Right kidney (tissue), 1 donor: ENCODE data around the gene SRCAP.
"Not testable (repeated sequence)": the region's sequence is repeated elsewhere in the genome, so short reads cannot be mapped to it uniquely, and the experiment has no call there.

ENCODE experiments used
- DNase-seq: peaks from one replicate; pipeline ENCODE4 v3.0.0-alpha.2; 2016

Gene SRCAP

DNA sequence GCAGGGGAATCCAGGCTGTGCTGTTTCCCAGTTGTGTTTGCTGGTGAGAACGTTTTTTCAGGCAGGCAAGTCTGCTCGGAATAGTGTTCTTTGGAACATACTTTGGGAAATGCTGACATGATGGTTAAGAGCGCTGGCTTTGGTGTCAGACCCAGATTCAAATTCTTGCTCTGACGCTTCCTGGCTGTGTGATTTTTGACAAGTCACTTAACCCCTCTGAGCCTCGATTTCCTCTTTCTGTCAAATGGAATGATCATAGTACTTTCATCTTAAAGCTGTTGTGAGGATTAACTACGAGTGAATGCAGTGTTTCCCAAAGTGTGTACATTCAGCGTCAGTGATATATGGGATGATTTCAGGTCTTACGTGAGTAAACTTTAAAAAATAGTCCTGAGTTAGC is 35.9 kb upstream of the SRCAP start:
- no peak for DNase-seq

GRCh38 chr16:30663820-30664219 is 35.2 kb upstream of the SRCAP start:
- DNase-seq = no peak

GRCh38 chr16:30664616-30665109 is 34.3 kb upstream of the SRCAP start:
- DNase-seq = no peak

DNA sequence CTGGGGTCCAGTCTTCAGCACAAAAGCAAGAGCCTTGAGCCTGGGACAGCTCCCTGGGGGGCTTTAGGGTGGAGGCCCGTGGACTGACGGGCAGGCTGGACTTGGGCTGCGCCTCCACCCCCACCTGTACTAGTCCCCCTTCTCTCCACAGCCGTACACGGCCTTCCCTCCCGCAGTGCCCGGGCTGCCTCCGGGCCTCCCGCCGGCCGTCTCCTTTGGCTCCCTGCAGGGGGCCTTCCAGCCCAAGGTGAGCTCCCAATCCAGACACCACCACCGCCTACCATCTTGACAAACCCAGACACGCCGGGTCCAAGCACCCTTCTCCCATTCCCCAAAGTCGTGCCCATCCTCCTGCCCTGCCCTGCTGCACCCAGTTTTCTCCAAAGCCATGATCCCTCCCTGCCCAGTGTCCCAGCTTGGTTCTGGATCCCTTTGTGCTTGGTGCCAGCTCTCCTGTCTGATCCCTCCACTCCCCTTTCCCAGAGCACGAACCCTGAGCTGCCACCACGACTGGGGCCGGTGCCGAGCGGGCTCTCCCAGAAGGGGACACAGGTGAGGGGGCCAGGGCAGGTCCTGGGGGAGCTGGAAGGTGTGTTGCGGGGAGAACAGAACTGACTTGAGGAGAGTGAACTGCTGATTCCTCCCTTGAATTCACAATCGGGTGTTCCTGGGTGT is 33.7 kb upstream of the SRCAP start:
- no peak for DNase-seq

- no peak for DNase-seq
Observed at GRCh38 chr16:30665830-30666190, 33.2 kb upstream of the SRCAP start.

GRCh38 chr16:30666681-30667080 is 32.3 kb upstream of the SRCAP start:
- no peak for DNase-seq

DNA sequence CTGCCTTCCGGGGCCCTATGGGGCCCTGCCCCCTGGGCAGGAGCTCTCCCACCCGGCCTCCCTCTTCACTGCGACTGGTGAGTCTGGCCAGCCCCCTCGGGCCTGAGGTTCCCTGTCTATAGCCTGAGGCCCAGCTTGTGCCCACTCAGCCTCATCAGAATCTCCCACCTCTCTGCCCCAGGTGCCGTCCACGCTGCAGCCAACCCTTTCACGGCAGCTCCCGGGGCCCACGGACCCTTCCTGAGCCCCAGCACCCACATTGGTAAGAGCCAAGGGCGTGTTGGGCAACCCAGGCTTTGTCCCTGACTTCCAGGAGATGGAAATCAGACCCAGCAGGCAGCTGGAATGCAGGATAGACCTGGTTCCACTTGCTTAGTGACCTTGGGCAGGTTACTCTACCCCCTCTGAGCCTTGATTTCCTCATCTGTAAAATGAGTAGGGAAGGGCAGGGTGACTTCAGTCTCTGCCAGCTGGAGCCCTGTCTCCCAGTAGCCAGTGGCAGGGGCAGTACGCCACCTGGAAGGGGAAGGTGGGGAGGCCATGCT is 31.5 kb upstream of the SRCAP start:
- DNase-seq = no peak

DNA sequence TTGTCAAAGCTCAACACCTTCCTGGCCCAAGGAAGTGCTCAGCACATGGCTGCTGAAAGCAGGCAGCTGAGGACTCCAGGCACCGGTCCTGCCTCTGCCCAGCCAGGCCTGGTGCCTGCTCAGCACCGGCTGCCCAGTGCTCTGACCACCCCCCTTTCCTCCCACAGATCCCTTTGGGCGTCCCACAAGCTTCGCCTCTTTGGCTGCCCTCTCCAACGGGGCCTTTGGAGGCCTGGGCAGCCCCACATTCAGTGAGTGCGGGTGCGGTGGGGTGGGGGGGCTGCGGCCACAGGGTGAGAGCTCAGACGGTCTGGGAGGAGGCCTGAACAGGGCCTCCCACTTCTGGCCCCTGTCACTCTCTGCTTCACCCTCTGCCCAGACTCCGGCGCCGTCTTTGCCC is 30.6 kb upstream of the SRCAP start:
- no peak for DNase-seq

- no peak for DNase-seq
Observed at GRCh38 chr16:30669026-30669902, 29.7 kb upstream of the SRCAP start.

GRCh38 chr16:30669903-30670824 is 28.8 kb upstream of the SRCAP start:
- DNase-seq = no peak

DNA sequence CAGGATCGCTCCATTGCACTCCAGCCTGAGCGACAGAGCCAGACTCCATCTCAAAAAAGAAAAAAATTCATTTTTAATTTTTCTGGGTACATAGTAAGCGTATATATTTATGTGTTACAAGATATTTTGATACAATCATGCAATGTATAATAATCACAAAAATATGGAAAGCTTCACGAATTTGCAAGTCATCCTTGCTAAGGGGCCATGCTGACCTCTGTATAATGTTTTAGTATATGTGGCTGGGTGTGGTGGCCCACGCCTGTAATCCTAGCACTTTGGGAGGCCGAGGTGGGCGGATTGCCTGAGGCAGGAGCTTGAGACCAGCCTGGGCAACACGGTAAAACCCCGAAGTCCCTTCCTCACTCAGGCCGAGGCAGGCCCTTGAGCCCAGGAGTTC is 23.8 kb upstream of the SRCAP start:
- DNase-seq = no peak

DNA sequence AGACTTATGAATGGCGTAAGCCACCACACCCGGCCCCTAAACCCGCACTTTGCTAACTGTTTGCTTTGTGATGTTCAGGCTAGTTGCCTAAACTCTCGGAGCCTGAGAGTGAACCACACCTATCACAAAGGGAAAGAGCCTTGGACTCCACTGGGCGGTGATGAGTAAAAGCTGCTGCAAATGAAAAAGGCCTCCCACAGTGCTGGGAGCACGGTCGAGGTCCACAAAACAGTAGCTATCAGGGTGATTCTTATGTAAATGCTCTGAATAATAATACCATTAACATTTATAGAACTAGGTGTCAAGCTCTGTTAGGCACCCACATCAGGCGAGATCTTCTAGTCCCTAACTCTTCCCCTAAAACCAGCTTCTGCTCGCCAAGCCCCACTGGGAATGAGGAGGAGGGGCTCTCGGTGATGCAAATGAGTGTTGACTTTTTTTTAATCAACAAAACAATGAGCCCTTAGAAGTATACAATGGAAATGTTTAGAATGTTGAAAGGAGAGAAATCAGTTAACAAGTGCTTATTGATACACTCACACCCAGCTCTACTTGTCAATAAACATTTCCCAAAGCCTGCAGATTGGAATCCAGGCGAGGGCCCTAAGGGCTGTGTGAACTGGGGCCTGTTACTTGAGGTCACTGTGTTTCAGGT is 20.9 kb upstream of the SRCAP start:
- DNase-seq = no peak

DNA sequence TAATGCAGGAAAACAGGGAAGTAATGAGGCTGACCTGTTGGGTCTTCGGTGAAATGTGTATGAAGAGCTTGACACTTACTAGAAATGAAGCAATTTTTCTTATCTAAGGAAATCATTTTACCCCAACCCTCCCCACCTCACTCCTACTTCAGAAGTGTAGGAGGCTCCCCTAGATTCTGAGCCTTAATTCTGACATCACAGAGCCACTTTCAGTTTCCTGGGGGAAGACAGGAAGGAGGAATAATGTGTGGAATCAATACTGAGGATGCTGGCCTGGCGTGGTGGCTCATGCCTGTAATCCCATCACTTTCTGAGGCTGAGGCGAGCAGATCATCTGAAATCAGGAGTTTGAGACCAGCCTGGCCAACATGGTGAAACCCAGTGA is 20.4 kb upstream of the SRCAP start:
- DNase-seq = no peak

GRCh38 chr16:30680326-30680725 is 18.6 kb upstream of the SRCAP start:
- DNase-seq = no peak

DNA sequence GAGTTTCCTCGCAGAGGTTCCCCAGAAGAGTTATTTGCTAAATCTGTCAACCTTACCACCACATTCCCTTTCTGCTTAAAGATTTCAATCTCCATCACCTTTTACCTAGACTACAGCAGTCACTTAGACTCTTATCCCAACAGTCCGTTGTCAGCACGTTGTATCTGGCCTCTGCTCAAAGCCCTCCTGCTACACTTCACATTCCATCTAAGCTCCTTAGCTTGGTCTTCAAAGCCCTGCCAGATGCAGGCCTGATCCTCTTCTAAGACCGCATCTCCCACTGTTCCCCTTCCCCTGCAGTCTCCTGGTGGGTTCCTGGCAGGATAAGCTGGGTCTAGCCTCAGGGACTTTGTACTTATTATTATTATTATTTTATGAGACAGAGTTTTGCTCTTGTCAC is 10.3 kb upstream of the SRCAP start:
- DNase-seq = no peak

DNA sequence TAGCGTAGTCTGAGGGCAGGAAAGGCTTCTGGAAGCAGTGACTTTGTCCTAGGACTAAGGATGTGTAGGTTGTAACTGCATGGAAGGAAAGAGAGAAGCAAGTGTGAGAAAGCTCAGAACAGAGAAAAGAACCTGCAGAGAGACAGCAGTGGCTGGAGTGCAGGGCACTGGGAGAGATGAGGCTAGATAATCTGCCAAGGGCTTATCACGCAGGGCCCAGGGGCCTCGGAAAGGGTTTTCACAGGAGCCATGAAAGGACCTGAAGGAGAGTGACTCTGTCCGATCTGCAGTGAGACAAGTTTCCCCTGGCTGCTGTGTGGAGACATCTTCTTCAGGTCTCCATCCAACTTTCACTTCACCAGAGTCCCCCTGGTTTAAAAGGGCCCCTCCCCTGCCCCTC is 7.1 kb upstream of the SRCAP start:
- DNase-seq = no peak

GRCh38 chr16:30692396-30693064 is 6.4 kb upstream of the SRCAP start:
- DNase-seq = no peak

DNA sequence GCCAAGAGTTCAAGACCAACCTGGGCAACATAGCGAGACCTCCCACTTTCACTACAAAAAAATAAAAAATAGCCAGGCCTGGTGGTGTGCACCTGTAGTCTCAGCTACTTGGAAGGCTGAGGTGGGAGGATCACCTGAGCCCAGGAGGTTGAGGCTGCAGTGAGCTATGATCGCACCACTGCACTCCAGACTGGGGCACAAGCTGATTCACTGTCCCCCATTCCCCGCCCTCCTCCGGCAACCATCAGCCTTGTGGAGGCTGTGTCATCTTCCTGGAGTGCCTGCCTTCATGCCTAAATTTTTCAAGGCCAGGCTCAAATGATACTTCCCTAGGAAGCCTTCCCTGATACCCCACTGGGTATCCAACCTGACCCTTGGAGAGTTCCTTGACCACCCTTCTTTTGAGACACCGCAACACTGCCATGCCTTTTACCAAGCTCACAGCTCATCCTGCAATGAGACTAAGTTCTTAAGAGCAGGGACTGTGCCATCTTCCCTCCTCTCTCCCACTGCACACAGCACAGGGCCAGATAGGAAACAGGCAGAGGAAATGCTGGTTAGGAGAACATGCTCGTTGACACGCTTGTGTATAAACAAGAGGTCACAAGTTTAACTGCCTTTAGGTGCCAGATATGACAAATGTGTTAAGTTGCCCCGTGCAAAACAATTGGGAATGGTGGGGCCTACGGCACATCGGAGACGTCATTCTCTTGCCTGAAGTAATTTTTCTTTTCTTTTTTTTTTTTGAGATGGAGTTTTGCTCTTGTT is 3.9 kb upstream of the SRCAP start:
- DNase-seq = no peak

- not testable (repeated sequence) for DNase-seq
Observed at GRCh38 chr16:30696646-30697045, 2.3 kb upstream of the SRCAP start.
